IMR-90 (cell line): Measurements from ENCODE around the gene EPAS1. TPM values are rescaled to one million over a fixed set of nuclear protein-coding genes. Genes with fewer than 3 reads are reported as not detected.
A peak's percentile ranks its signal among the peaks of the same experiment; 100 is the strongest.

ENCODE experiments used
- ATAC-seq: fragments of 200-7000 bp; cut with Tn5 transposase; 2 replicates; pipeline ENCODE4 v1.9.1; 2020; ENCODE audit warnings: low read depth, mild to moderate bottlenecking, moderate library complexity
- BruUV-seq: library from RNA; stranded (reverse); fragments of 400-500 nt; replicated peaks from 2 replicates; lab custom pipeline; 2021; lab: Mats Ljungman, UMichigan
- CTCF ChIA-PET: fragments of 300-600 bp; formaldehyde crosslinking; extraction: SDS; loops from one replicate; lab custom pipeline; 2021; ENCODE audit warnings: antibody characterized with exemption; lab: Yijun Ruan, JAX
- POLR2A ChIA-PET: fragments of 300-600 bp; sonication (Branson Sonifier 250); formaldehyde crosslinking; loops from one replicate; lab custom pipeline; 2022; ENCODE audit warnings: antibody characterized with exemption; ENCODE audit not compliant: unreplicated experiment; lab: Charles Lee
- DNase-seq: peaks from one replicate; pipeline ENCODE4 v3.0.0; 2013
- H2AFZ ChIP-seq: replicated peaks from 2 replicates; pipeline ENCODE3; 2013; ENCODE audit warnings: low read length, mild to moderate bottlenecking; ENCODE audit not compliant: poor library complexity
- H2AK5ac ChIP-seq: 2 replicates; pipeline ENCODE4 v1.6.1; 2013; ENCODE audit warnings: low read depth, low read length, inconsistent platforms
- H2AK9ac ChIP-seq: replicated peaks from 2 replicates; pipeline ENCODE3; 2013; ENCODE audit warnings: mild to moderate bottlenecking, low read depth, low read length, moderate library complexity; ENCODE audit not compliant: poor library complexity
- H2BK120ac ChIP-seq: 2 replicates; pipeline ENCODE4 v1.6.1; 2013; ENCODE audit warnings: low read depth, low read length, inconsistent platforms
- H2BK15ac ChIP-seq: 3 replicates; pipeline ENCODE4 v1.6.1; 2013; ENCODE audit warnings: low read depth, low read length, inconsistent platforms
- H2BK20ac ChIP-seq: 2 replicates; pipeline ENCODE4 v1.6.1; 2013; ENCODE audit warnings: low read depth, mild to moderate bottlenecking, inconsistent platforms, low read length, moderate library complexity
- H2BK5ac ChIP-seq: 2 replicates; pipeline ENCODE4 v1.6.1; 2013; ENCODE audit warnings: mild to moderate bottlenecking, low read depth, low read length, inconsistent platforms; ENCODE audit not compliant: poor library complexity, severe bottlenecking
- H3K14ac ChIP-seq: replicated peaks from 2 replicates; pipeline ENCODE4 v1.6.1; 2013; ENCODE audit warnings: low read depth, low read length, inconsistent platforms
- H3K18ac ChIP-seq: 2 replicates; pipeline ENCODE4 v1.6.1; 2013; ENCODE audit warnings: low read depth, low read length, control low read depth
- H3K23ac ChIP-seq: 2 replicates; pipeline ENCODE4 v1.6.1; 2013; ENCODE audit warnings: low read depth, low read length, inconsistent platforms
- H3K27ac ChIP-seq: 2 replicates; pipeline ENCODE4 v1.5.1; 2013; ENCODE audit warnings: mild to moderate bottlenecking, control low read depth, low read length; ENCODE audit not compliant: insufficient read depth
- H3K27me3 ChIP-seq: 2 replicates; pipeline ENCODE4 v1.6.1; 2013; ENCODE audit warnings: low read length; ENCODE audit not compliant: control insufficient read depth, insufficient read depth
- H3K36me3 ChIP-seq: 2 replicates; pipeline ENCODE4 v1.6.1; 2013; ENCODE audit warnings: low read length, mixed read lengths; ENCODE audit not compliant: control insufficient read depth, insufficient read depth
- H3K4ac ChIP-seq: 2 replicates; pipeline ENCODE4 v1.6.1; 2013; ENCODE audit warnings: low read depth, low read length, inconsistent platforms
- H3K4me1 ChIP-seq: 2 replicates; pipeline ENCODE4 v1.6.1; 2013; ENCODE audit warnings: low read length, mixed read lengths; ENCODE audit not compliant: control insufficient read depth, insufficient read depth
- H3K4me2 ChIP-seq: 2 replicates; pipeline ENCODE4 v1.6.1; 2013; ENCODE audit warnings: low read depth, mild to moderate bottlenecking, control low read depth, low read length, moderate library complexity
- H3K4me3 ChIP-seq: 2 replicates; pipeline ENCODE4 v1.5.1; 2013; ENCODE audit warnings: low read depth, mild to moderate bottlenecking, control low read depth, low read length, moderate library complexity; ENCODE audit not compliant: insufficient read depth
- H3K56ac ChIP-seq: 2 replicates; pipeline ENCODE4 v1.6.1; 2013; ENCODE audit warnings: low read length, inconsistent platforms; ENCODE audit not compliant: insufficient read depth; ENCODE audit errors: extremely low read depth
- H3K79me1 ChIP-seq, 2 experiments: 2 replicates each; pipeline ENCODE4 v1.6.1; 2013; ENCODE audit warnings: low read length in 2 of 2, inconsistent platforms in 1 of 2, low read depth in 1 of 2
- H3K9ac ChIP-seq: 2 replicates; pipeline ENCODE4 v1.6.1; 2013; ENCODE audit warnings: low read depth, low read length, control low read depth
- H3K9me1 ChIP-seq: 2 replicates; pipeline ENCODE4 v1.6.1; 2013; ENCODE audit warnings: low read length, inconsistent platforms; ENCODE audit not compliant: insufficient read depth
- H3K9me3 ChIP-seq: 2 replicates; pipeline ENCODE4 v1.6.1; 2013; ENCODE audit warnings: low read length; ENCODE audit not compliant: control insufficient read depth, insufficient read depth
- H4K20me1 ChIP-seq: 2 replicates; pipeline ENCODE4 v1.6.1; 2013; ENCODE audit warnings: low read length, inconsistent platforms; ENCODE audit not compliant: insufficient read depth
- H4K5ac ChIP-seq: 2 replicates; pipeline ENCODE4 v1.6.1; 2013; ENCODE audit warnings: mild to moderate bottlenecking, low read depth, low read length, control low read depth
- H4K8ac ChIP-seq, 2 experiments: 2 replicates each; pipeline ENCODE4 v1.6.1; 2013; ENCODE audit warnings: low read depth in 2 of 2, low read length in 2 of 2, control low read depth in 1 of 2, inconsistent platforms in 1 of 2
- H4K91ac ChIP-seq: 2 replicates; pipeline ENCODE4 v1.6.1; 2013; ENCODE audit warnings: low read depth, low read length, inconsistent platforms; ENCODE audit not compliant: insufficient read depth
- CHD1 ChIP-seq: IDR thresholded peaks from 2 replicates; pipeline ENCODE4 v1.6.1; 2012; ENCODE audit warnings: low read depth, low read length, improper control_type of control experiment
- CTCF ChIP-seq: conservative IDR thresholded peaks from 2 replicates; pipeline ENCODE4 v1.5.1; 2012; ENCODE audit warnings: mild to moderate bottlenecking, low read depth, low read length, improper control_type of control experiment
- MAFK ChIP-seq: IDR thresholded peaks from 2 replicates; pipeline ENCODE4 v1.6.1; 2012; ENCODE audit warnings: low read depth, low read length, improper control_type of control experiment
- POLR2A ChIP-seq: IDR thresholded peaks from 2 replicates; pipeline ENCODE4 v1.6.1; 2012; ENCODE audit warnings: mild to moderate bottlenecking, low read depth, low read length
- WGBS, 2 experiments: methylation state at CpG; one replicate each; pipeline versions ENCODE4 v1.1.5 to v1.1.7; 2013; ENCODE audit warnings: missing lambda C conversion rate in 2 of 2; ENCODE audit not compliant: insufficient read length in 1 of 2; ENCODE audit errors: extremely low coverage in 2 of 2; 5-methylcytosine and 5-hydroxymethylcytosine counted together
- dilution Hi-C: fragments of 300-500 bp; cut with HindIII; formaldehyde crosslinking; loops from one replicate; pipeline ENCODE4 v1.14.3; 2018; ENCODE audit warnings: low sequenced_read_pairs; ENCODE audit not compliant: unreplicated experiment
- in situ Hi-C: fragments of 300-500 bp; cut with MboI; formaldehyde crosslinking; loops from 3 replicates; pipeline ENCODE4 v1.14.3; 2019; ENCODE audit warnings: low sequenced_read_pairs, inconsistent platforms, mixed read lengths
- intact Hi-C: fragments of 100-400 bp; cut with micrococcal nuclease; formaldehyde crosslinking; loops from 2 replicates; pipeline ENCODE4 v1.10.0; 2022
- polyA plus RNA-seq, 3 experiments: library from polyadenylated mRNA; depleted of rRNA; stranded (reverse); fragments of >200 nt; gene quantifications; 2 replicates each; pipeline ENCODE4 v1.2.3, GENCODE V29; 2012; ENCODE audit warnings: low replicate concordance in 1 of 3
- total RNA-seq: library from RNA; depleted of rRNA; stranded (reverse); fragments of >200 nt; gene quantifications from 2 replicates; pipeline ENCODE4 v1.2.3, GENCODE V29; 2012

Gene EPAS1
- total and polyA plus RNA-seq, 2 of the 4 experiments (the other 2 are of a cell fraction): 40.7 to 120 TPM

GRCh38 chr2:46327627-46328026 is 30.4 kb downstream of the EPAS1 start:
- dilution Hi-C loops: no loop called here
- peaks cover 93% of the 10 kb centered on the region for H4K20me1 ChIP-seq

More at GRCh38 chr2:46327627-46328026, 30.4 kb downstream of the EPAS1 start:
- H2AK9ac ChIP-seq: no peak overlapping the region
- H2AFZ ChIP-seq: no peak overlapping the region
- H3K14ac ChIP-seq: no peak overlapping the region
- no TSS peak for BruUV-seq
- H3K4me3 ChIP-seq: no peak overlapping the region
- H4K5ac ChIP-seq: no peak overlapping the region
- no peaks in the 10 kb centered on the region for H3K27me3 ChIP-seq
- ChIA-PET CTCF (interaction anchor here (1.0 to 1.1 kb wide), 2 partner anchors 8 to 35 kb away, joined by 3 to 5 read pairs; no protein-coding TSS in a partner anchor), POLR2A (no interaction called here)
- H2BK15ac ChIP-seq: no peak overlapping the region
- no peak overlapping the region for H2AK5ac ChIP-seq
- H2BK120ac ChIP-seq: no peak overlapping the region
- H4K8ac ChIP-seq: no peak overlapping the region
- WGBS, 2 experiments: 100% methylated on average over 1 of the region's 4 CpGs; no CpG with 5 or more reads in 1 of the 2 experiments
- H3K4ac ChIP-seq: no peak overlapping the region
- no peak overlapping the region for H3K56ac ChIP-seq
- ATAC-seq (no peak), DNase-seq (no peak)
- H4K91ac ChIP-seq: no peak overlapping the region
- no peak overlapping the region for H3K18ac ChIP-seq
- no peak overlapping the region for H2BK20ac ChIP-seq
- H3K27ac ChIP-seq: no peak overlapping the region
- peaks cover 3% of the 10 kb centered on the region; the same call in 1 of the 2 replicates for H3K36me3 ChIP-seq
- in situ Hi-C loops (no loop called here), intact Hi-C loops (no loop called here)
- peaks cover 38% of the 10 kb centered on the region for H3K9me1 ChIP-seq
- H2BK5ac ChIP-seq: no peak overlapping the region
- no peaks in the 10 kb centered on the region for H3K9me3 ChIP-seq
- H3K9ac ChIP-seq: no peak overlapping the region
- no peak overlapping the region for H3K23ac ChIP-seq
- peaks cover 53 to 95% of the 10 kb centered on the region in 2 experiments for H3K79me1 ChIP-seq
- no peak overlapping the region for H3K4me2 ChIP-seq
- TF ChIP-seq MAFK (no peak), CHD1 (no peak), POLR2A (no peak), CTCF (0 out of 2 replicates have a peak, but pooled peaks have one; percentile 16)
- peaks cover 47% of the 10 kb centered on the region for H3K4me1 ChIP-seq
